Keratinocyte (primary cell): ENCODE results near the gene UPF1. TPM values are rescaled to one million over a fixed set of nuclear protein-coding genes. Genes with fewer than 3 reads are reported as not detected.
A peak's percentile ranks its signal among the peaks of the same experiment; 100 is the strongest.

Source experiments
- DNase-seq: peaks from one replicate; pipeline ENCODE4 v3.0.0-alpha.2; 2011; ENCODE audit warnings: low read depth, missing footprints, low spot score
- FAIRE-seq: peaks from 2 replicates; lab custom pipeline; 2011; peaks lifted over from hg19 to GRCh38; lab: Jason Lieb, UNC
- H2AFZ ChIP-seq: 2 replicates; pipeline ENCODE4 v1.6.0; 2012; ENCODE audit warnings: low read length, control low read depth, inconsistent platforms; ENCODE audit not compliant: control insufficient read depth
- H3K27ac ChIP-seq: 2 replicates; pipeline ENCODE4 v1.5.1; 2011; ENCODE audit warnings: low read length; ENCODE audit not compliant: control insufficient read depth, insufficient read depth
- H3K27me3 ChIP-seq: 3 replicates; pipeline ENCODE4 v1.6.0; 2011; ENCODE audit warnings: low read length; ENCODE audit not compliant: control insufficient read depth, insufficient read depth; ENCODE audit errors: extremely low read depth
- H3K36me3 ChIP-seq, 2 experiments: 2 replicates in 1 of 2; 3 replicates in 1 of 2; pipeline ENCODE4 v1.5.1; 2011; ENCODE audit warnings: low read length in 2 of 2, mild to moderate bottlenecking in 1 of 2; ENCODE audit not compliant: control insufficient read depth in 2 of 2, insufficient read depth in 2 of 2; ENCODE audit errors: extremely low read depth in 1 of 2
- H3K4me1 ChIP-seq: 3 replicates; pipeline ENCODE4 v1.5.1; 2011; ENCODE audit warnings: low read length; ENCODE audit not compliant: control insufficient read depth, insufficient read depth; ENCODE audit errors: extremely low read depth
- H3K4me2 ChIP-seq: 3 replicates; pipeline ENCODE4 v1.6.0; 2011; ENCODE audit warnings: low read depth, low read length; ENCODE audit not compliant: control insufficient read depth, insufficient read depth; ENCODE audit errors: extremely low read depth
- H3K4me3 ChIP-seq, 3 experiments: fragments of 200-600 bp in 1 of 3; sonication (generic) in 1 of 3; 2 replicates in 2 of 3; 3 replicates in 1 of 3; pipeline ENCODE4 v1.5.1; 2011 to 2016; ENCODE audit warnings: low read length in 3 of 3, mild to moderate bottlenecking in 3 of 3, control low read depth in 2 of 3, inconsistent platforms in 1 of 3, low read depth in 1 of 3, mixed read lengths in 1 of 3, mixed run types in 1 of 3, moderate library complexity in 1 of 3; ENCODE audit not compliant: control insufficient read depth in 2 of 3, insufficient read depth in 2 of 3; ENCODE audit errors: extremely low read depth in 1 of 3
- H3K79me2 ChIP-seq: 2 replicates; pipeline ENCODE4 v1.6.0; 2012; ENCODE audit warnings: low read length; ENCODE audit not compliant: control insufficient read depth, insufficient read depth
- H3K9ac ChIP-seq: 3 replicates; pipeline ENCODE4 v1.6.0; 2011; ENCODE audit warnings: low read length; ENCODE audit not compliant: control insufficient read depth, insufficient read depth; ENCODE audit errors: extremely low read depth
- H3K9me1 ChIP-seq: 3 replicates; pipeline ENCODE4 v1.6.0; 2011; ENCODE audit warnings: low read length; ENCODE audit not compliant: control insufficient read depth, insufficient read depth; ENCODE audit errors: extremely low read depth
- H3K9me3 ChIP-seq: 2 replicates; pipeline ENCODE4 v1.5.1; 2012; ENCODE audit warnings: low read depth, low read length; ENCODE audit not compliant: control insufficient read depth
- H4K20me1 ChIP-seq: 3 replicates; pipeline ENCODE4 v1.6.0; 2011; ENCODE audit warnings: low read length; ENCODE audit not compliant: control insufficient read depth, insufficient read depth; ENCODE audit errors: extremely low read depth
- CTCF ChIP-seq, 3 experiments: IDR thresholded peaks in 1 of 3; conservative IDR thresholded peaks in 1 of 3; optimal IDR thresholded peaks in 1 of 3; 2 replicates in 2 of 3; 3 replicates in 1 of 3; pipeline versions ENCODE3 to v1.5.1; 2011; ENCODE audit warnings: low read length in 3 of 3, mild to moderate bottlenecking in 3 of 3, moderate library complexity in 2 of 3, control low read depth in 1 of 3, inconsistent platforms in 1 of 3; ENCODE audit not compliant: insufficient read depth in 2 of 3; ENCODE audit errors: extremely low read depth in 1 of 3
- EZH2 ChIP-seq: IDR thresholded peaks from one replicate; pipeline ENCODE4 v1.6.1; 2012; ENCODE audit warnings: inconsistent platforms, mild to moderate bottlenecking, low read length, moderate library complexity
- dilution Hi-C: fragments of 300-500 bp; cut with MboI; formaldehyde crosslinking; loops from one replicate; pipeline ENCODE4 v1.7.0; 2020; ENCODE audit warnings: low sequenced_read_pairs; ENCODE audit not compliant: extremely low pct_ligation_motif_present
- polyA plus RNA-seq, 5 experiments: library from polyadenylated mRNA; depleted of rRNA in 3 of 5; stranded (reverse) in 3 of 5; stranded (forward) in 1 of 5; unstranded in 1 of 5; fragments of >200 nt; gene quantifications; 1 replicate in 1 of 5; 2 replicates in 3 of 5; 3 replicates in 1 of 5; pipeline versions ENCODE4 v1.2.1 to v1.2.3, GENCODE V29; 2011 to 2012; ENCODE audit warnings: missing spikeins in 2 of 5, low read depth in 1 of 5, low replicate concordance in 1 of 5

The UPF1 gene
- polyA plus RNA-seq, 1 donor (not counting 4 experiments of a cell fraction or from before 2014, with no cell fraction given), result 33.7 TPM

- no peak overlapping the region for H3K9ac ChIP-seq
- dilution Hi-C loops, result no loop called here
- no peak for TF ChIP-seq EZH2
- TF ChIP-seq CTCF (optimal IDR thresholded peaks at IDR 0.05 in 1 of 3, IDR thresholded peaks at IDR 0.05 in 1 of 3, conservative IDR thresholded peaks at IDR 0.05 in 1 of 3; ENCODE audit: extremely low read depth in 1 of 3, insufficient read depth in 2 of 3, low read length in 3 of 3), result peak; percentile 86 to 89 (median 87)
- peaks cover 12% of the 10 kb centered on the region for H3K9me1 ChIP-seq
- peaks cover 20 to 31% of the 10 kb centered on the region in 2 experiments for H3K36me3 ChIP-seq
- no peak overlapping the region for H3K4me2 ChIP-seq
- no peaks in the 10 kb centered on the region for H3K27me3 ChIP-seq
- no peak overlapping the region for H2AFZ ChIP-seq
- FAIRE-seq, result peak; percentile 79
- H3K79me2 ChIP-seq, result peaks cover 83% of the 10 kb centered on the region
- no peaks in the 10 kb centered on the region for H3K9me3 ChIP-seq
- peaks cover 40% of the 10 kb centered on the region for H3K4me1 ChIP-seq
- no peak for DNase-seq
- no peak overlapping the region for H3K27ac ChIP-seq
- no peak overlapping the region for H3K4me3 ChIP-seq
- peaks cover 61% of the 10 kb centered on the region for H4K20me1 ChIP-seq
Measured at GRCh38 chr19:18846862-18847548, 15.2 kb downstream of the UPF1 start.

GRCh38 chr19:18847549-18848463, 16.0 kb downstream of the UPF1 start:
- H4K20me1 ChIP-seq, result peaks cover 54% of the 10 kb centered on the region
- dilution Hi-C loops, result no loop called here
- no peak overlapping the region for H3K9ac ChIP-seq

More at GRCh38 chr19:18847549-18848463, 16.0 kb downstream of the UPF1 start:
- H2AFZ ChIP-seq, result no peak overlapping the region
- FAIRE-seq, result no peak
- peaks cover 40% of the 10 kb centered on the region for H3K4me1 ChIP-seq
- no peak overlapping the region for H3K4me2 ChIP-seq
- H3K36me3 ChIP-seq, result peaks cover 21 to 37% of the 10 kb centered on the region in 2 experiments
- TF ChIP-seq CTCF (optimal IDR thresholded peaks at IDR 0.05 in 1 of 3, IDR thresholded peaks at IDR 0.05 in 1 of 3, conservative IDR thresholded peaks at IDR 0.05 in 1 of 3; ENCODE audit: extremely low read depth in 1 of 3, insufficient read depth in 2 of 3, low read length in 3 of 3) (no peak), EZH2 (no peak)
- H3K9me1 ChIP-seq, result peaks cover 12% of the 10 kb centered on the region
- H3K27ac ChIP-seq, result no peak overlapping the region
- no peaks in the 10 kb centered on the region for H3K9me3 ChIP-seq
- H3K4me3 ChIP-seq, result no peak overlapping the region
- H3K27me3 ChIP-seq, result no peaks in the 10 kb centered on the region
- DNase-seq, result no peak
- H3K79me2 ChIP-seq, result peaks cover 78% of the 10 kb centered on the region
